D721Med (cell line): ENCODE results near the gene BTBD18.

ENCODE experiments used
- DNase-seq: peaks from one replicate; pipeline ENCODE4 v3.0.0; 2011; ENCODE audit warnings: low spot score; ENCODE audit not compliant: insufficient read length
- FAIRE-seq: peaks from 2 replicates; lab custom pipeline; 2011; peaks lifted over from hg19 to GRCh38; lab: Jason Lieb, UNC
- CTCF ChIP-seq: IDR thresholded peaks from 2 replicates; pipeline ENCODE4 v1.5.1; 2012; ENCODE audit warnings: mild to moderate bottlenecking, control low read depth; ENCODE audit not compliant: insufficient read depth; ENCODE audit errors: missing control alignments

Gene BTBD18

GRCh38 chr11:57785072-57785471 is 33.5 kb upstream of the BTBD18 start:
- no peak for DNase-seq
- no peak for FAIRE-seq
- TF ChIP-seq CTCF, result no peak

GRCh38 chr11:57781529-57781943 is 29.9 kb upstream of the BTBD18 start:
- no peak for DNase-seq
- TF ChIP-seq CTCF, result no peak
- no peak for FAIRE-seq

- DNase-seq, result no peak
- TF ChIP-seq CTCF, result no peak
- FAIRE-seq, result no peak
Measured at GRCh38 chr11:57779276-57779675, 27.7 kb upstream of the BTBD18 start.

DNA sequence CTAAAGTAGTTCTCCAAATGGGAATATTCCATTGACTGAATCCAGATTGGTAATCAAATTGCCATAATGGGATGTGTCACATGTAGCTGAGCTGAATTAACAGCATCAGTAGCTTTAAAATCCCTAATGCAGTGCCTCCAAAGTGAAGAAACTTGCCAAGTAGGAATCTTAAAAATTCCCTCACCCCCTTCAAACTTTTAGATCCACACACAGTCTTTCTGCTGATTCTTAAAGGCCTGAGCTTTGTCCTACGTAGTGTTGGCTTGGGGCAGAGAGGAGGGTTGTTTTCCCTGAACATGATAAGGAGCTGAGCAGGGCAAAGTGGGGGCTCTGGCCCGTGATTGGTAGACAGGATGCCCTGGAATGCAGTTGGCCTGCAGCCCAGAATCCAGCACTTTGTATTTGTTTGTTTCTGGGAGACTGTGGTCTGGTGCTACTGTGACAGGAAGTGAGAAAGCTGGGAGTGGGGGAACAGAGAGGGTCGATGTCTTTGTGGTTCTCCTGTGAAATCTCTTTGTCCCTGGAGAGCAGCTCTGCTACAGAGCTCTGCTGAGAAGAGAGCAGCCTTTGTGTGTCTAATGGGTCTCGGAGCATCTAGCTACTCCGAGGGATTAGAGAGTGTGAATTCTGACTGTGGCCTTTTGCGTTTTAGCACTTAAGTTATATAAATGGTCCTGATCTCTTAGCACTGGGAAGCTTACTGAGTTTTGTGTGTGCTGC is 26.9 kb upstream of the BTBD18 start:
- FAIRE-seq (no peak), DNase-seq (no peak)
- no peak for TF ChIP-seq CTCF

GRCh38 chr11:57777969-57778317 is 26.3 kb upstream of the BTBD18 start:
- TF ChIP-seq CTCF, result no peak
- FAIRE-seq (no peak), DNase-seq (no peak)

GRCh38 chr11:57776577-57777210 is 25.1 kb upstream of the BTBD18 start:
- DNase-seq, result no peak
- TF ChIP-seq CTCF, result no peak
- no peak for FAIRE-seq

DNA sequence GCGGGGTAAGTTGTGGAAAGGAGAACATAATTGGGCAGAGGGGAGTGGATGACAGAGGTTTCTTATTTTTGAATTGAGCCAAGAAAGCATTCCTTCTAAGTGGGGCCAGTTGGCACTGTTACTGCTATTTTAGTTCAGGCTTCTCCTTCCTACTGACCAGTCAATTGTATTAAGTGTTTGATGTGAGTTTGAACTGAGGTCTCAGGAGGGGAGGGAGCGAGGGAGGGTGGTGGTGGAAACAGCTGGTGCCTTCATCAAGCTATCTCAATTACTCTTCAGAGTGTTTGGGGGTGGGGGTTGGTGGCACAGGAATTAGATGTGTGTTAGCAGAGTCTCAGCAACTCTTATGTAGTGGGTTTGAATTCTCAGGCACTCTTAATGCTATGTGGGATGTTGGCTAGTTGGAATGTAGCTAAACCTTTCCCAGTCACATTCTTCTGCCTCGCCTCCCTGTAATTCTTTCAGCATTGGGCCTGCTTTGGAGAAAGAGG is 24.5 kb upstream of the BTBD18 start:
- no peak for TF ChIP-seq CTCF
- DNase-seq (no peak), FAIRE-seq (no peak)
